T47D (cell line): ENCODE measurements around the gene KANK2.

Experiments used
- DNase-seq, 2 experiments: peaks; one replicate each; pipeline versions ENCODE4 v3.0.0 to v3.0.0-alpha.2; 2011 to 2012; ENCODE audit warnings: low read depth in 1 of 2, low spot score in 1 of 2
- JUND ChIP-seq: IDR thresholded peaks from 2 replicates; pipeline ENCODE4 v1.6.1; 2012; ENCODE audit warnings: low read depth
- in situ Hi-C: cut with HindIII; loops from 2 replicates; pipeline ENCODE4 v1.10.0; 2016; ENCODE audit warnings: low sequenced_read_pairs, low pct_unique_long_range_greater_than_20kb

The KANK2 gene

DNA sequence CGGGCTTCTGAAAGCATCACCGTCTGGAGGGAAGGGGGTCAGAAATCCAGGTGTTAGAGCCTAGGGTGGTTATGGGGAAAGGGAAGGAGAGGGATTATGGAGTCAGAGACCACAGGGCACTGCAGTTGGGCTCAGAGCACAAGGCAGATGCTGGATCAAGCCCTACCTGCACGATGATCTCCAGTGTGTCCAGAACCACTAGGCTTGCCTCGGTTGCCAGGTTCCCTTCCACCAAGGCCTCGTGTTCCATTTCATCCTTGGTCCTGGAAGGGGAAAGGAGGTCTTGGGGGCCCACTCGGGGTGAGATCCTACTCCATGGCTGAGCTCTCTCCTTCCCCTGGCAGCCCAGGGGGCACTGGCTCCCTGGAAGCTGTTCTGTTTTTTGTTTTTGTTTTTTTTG lies 17.0 kb upstream of the KANK2 start:
- DNase-seq = no peak
- TF ChIP-seq JUND = no peak
- in situ Hi-C loops = no loop called here

DNA sequence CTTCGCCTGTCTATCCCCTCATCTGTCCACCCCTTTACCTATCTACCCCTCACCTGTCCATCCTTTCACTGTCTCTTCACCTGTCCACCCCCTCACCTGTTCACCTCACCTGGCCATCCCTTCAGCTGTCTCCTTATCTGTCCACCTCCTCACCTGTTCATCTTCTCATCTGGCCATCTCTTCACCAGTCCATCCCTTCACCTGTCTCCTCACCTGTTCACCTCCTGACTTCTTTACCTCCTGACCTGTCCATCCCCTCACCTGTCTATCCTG lies 13.2 kb upstream of the KANK2 start:
- in situ Hi-C loops = no loop called here
- no peak for DNase-seq
- no peak for TF ChIP-seq JUND

DNA sequence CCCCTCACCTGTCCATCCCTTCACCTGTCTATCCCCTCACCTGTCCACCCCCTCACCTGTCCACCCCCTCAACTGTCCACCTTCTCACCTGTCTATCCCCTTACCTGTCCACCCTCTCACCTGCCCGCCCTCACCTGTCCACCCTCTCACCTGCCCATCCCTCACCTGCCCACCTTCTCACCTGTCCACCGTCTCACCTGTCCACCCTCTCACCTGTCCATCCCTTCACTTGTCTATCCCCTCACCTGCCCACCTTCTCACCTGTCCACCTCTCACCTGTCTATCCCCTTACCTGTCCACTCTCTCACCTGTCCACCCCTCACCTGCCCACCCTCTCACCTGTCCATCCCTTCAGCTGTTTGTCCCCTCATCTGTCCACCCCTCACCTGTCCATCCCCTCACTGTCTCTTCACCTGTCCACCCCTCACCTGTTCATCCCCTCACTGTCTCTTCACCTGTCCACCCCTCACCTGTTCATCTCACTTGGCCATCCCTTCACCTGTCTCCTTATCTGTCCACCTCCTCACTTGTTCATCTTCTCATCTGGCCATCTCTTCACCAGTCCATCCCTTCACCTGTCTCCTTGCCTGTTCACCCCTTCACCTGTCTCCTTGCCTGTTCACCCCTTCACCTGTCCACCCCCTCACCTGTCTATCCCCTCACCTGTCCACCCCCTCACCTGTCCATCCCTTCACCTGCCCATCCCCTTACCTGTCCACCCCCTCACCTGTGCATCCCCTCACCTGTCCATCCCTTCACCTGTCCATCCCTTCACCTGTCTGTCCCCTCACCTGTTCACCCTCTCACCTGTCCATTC lies 12.7 kb upstream of the KANK2 start:
- no peak for DNase-seq
- TF ChIP-seq JUND = no peak
- in situ Hi-C loops = no loop called here

DNA sequence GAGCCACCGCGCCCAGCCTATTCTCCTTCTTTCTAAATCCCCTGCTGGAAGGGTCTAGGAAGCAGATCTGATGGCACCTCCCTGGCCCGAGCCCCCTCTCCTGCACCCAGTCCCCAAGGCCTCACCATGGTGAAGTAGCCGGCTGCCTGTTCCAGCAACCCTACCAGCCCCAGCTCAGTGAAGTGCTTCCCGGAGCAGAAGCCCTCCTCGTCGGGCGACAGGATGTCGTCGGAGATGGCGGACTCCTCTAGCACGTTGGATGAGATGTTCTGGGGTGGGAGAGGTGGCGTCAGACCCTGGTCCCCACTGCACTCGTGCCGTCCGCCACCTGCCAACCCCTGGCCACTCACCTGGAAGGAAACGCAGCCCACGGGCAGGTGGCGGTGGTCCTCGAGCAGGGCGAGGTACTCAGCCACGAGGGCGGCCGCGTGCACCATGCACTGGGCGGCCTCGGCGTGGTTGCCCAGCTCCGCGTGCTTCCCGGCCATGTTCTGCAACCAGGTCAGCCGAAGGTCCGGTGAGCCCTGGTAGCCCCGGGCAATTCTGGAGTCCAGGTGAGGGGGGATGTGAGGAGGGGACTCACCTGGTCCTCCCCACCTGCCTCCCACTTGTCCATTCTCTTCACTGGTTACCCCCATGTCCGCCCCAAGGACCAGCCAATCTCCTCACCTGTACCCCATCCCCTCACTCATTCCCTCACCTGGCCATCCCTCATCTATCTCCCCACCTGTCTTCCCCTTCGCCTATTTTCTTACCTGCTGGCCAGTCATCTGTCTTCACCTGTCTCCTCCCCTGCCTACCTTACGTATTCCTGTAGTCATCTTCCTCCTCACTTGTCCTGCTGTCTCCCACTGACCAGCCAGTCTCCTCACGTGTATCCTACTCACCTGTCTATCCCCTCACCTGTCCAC lies 11.5 kb upstream of the KANK2 start:
- TF ChIP-seq JUND = no peak
- DNase-seq = no peak
- in situ Hi-C loops = no loop called here

DNA sequence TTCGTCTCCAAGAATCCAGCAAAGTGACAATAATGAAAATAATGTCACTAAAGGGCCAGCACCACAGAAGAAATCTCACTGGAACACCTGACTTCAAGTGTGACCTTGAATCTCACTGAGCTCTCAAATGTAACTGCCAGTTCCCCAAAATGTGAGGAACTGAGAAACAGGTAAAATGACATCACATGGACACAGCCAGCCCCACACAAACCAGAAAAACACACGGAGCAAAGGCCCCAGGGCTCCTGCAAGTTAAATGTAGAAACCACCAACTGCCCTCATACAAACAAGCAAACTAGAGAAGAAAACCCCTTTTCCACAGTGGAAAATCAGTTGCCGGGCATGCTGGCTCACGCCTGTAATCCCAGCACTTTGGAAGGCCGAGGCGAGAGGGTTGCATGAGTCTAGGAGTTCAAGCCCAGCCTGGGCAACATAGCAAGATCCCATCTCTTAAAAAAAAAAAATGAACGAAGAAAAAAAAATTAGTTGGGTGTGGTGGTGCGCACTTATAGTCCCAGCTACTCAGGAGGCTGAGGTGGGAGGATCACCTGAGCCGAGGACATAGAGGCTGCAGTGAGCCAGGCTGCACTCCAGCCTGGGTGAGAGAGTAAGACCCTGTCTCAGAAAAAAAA lies 8.7 kb upstream of the KANK2 start:
- in situ Hi-C loops = no loop called here
- TF ChIP-seq JUND = no peak
- DNase-seq = no peak

DNA sequence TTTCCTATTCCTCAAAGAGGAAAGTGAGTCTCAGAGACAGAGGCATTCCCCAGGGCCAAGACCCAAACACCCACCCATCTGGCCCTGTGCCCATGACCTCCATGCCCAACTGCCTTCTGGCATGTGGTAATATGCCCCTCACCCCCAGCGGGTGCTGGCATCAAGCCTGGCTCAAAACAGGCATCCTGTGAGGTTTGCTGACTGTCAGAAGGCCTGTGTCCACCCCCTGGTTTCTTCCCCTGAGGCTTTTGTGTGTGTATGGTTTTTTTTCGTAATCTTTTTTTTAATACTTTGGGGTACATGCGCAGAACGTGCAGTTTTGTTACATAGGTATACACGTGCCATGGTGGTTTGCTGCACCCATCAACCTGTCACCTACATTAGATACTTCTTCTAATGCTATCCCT lies 7.6 kb upstream of the KANK2 start:
- in situ Hi-C loops = no loop called here
- no peak for DNase-seq
- no peak for TF ChIP-seq JUND

DNA sequence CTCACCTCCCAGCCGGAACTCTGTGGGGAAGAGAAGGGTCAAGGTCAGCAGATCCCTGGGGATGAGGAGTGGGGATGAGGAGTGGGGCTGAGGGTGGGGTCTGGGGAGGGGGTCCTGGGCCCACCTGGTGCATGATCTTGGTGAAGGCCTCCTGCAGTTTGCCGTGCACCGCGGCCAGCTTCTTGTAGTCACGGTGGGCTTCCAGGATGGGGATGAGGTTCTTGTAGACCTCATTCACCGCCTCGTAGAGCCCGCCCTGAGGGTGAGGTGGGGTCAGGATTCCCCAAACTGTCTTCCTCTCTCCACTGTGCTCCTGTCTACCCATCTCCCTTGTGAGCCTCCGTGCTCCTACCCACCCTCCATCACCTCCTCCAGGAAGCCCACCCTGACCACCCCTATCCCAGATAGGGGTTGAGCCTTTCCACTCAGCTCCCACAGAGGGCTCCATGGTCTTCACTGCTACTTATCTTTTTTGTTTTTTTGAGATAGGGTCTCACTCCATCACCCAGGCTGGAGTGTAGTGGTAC lies 6.8 kb upstream of the KANK2 start:
- in situ Hi-C loops = no loop called here
- DNase-seq = no peak
- TF ChIP-seq JUND = no peak

DNA sequence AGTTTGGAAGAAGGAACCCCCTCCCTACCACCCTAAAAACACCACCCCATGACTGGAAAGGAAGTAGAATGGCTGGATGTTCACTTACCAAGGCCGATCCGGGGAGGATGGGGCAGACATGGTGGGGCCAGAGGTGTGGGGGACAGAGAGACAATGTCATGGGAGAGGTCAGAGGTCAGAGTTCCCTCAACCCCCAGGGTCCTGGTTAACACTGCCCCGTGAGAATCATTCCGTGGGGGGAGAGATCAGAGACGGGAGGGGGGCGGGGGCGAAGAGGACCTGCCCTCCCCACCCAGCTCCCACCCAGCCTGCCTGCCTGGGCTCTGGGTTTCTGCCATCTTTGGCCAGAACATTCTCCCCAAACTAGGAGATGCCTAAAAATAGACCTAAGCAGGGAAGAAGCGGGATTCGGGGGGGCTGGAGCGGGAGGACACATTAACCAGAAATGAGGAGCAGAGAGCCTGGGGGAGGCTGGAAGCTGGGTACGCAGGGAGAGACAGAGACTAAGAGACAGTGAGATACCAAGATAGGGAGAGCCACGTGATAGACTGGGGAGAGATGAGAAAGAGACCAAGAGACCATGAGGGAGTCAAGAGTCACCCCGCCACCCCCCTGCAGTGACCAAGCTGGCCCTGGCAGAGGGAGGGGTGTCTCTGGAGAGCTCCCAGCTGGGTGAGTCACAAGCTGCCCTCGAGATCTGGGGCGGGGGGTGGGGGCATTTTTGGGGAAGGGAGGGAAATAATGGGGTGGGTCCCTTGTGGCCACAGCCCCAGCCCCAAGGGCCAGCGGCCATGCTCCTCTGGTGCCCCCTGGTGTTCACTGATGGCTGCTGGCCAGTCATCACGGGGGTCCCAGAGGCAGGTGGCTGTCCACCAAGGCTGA lies 6.1 kb upstream of the KANK2 start:
- in situ Hi-C loops = no loop called here
- no peak for DNase-seq
- TF ChIP-seq JUND = no peak

DNA sequence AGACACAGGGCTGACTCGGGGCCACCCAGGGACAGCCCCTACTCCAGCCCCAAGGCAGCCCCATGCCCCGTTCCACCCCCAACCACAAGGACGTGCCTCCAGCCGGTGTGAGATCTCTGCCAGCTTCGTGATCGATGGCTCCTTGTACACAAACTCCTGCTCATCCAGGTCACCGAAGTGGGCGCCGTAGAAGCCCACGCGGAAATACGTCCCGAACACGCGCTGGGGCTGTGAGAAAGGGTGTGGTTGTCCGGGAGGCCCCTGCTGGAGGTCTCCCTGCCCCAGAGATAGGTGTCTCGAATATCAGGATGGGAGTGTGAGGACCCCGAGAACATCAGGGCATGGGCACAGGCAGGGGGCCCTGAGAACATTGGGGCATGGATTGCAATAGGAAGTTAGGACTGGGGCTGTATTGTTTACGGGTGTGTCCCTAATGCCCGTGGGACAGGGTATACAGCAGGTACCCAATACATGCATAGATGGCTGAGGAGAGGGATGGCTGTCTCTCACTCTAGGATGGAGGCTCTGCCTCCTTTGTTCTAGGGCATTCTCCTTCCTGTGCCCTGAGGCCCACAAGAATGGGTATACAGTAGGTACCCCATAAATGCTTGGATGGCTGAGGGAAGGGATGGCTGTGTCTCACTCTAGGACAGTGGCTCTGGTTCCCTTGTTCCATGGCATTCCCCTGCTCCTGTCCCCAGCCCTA lies 5.3 kb upstream of the KANK2 start:
- no peak for TF ChIP-seq JUND
- in situ Hi-C loops = no loop called here
- no peak for DNase-seq

DNA sequence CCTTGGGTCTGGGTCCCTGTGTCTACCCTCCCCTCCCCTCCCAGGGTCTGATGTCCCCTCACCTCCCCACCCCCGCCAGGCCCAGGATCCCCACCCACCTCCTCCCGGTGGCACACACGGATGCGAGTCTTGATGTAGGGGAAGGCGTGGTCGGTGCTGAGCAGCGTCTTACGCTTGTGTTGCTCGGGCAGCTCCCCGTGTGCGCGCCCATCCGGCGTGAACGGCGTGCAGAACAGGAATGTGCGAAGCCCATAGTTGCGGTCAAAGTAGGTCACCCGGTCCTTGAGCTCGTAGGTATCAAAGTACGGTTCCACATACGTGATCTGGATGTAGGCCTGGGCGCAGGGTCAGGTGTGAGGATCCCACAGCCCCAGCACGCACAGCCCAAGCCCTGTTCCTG lies 4.4 kb upstream of the KANK2 start:
- in situ Hi-C loops = no loop called here
- no peak for DNase-seq
- TF ChIP-seq JUND = no peak

DNA sequence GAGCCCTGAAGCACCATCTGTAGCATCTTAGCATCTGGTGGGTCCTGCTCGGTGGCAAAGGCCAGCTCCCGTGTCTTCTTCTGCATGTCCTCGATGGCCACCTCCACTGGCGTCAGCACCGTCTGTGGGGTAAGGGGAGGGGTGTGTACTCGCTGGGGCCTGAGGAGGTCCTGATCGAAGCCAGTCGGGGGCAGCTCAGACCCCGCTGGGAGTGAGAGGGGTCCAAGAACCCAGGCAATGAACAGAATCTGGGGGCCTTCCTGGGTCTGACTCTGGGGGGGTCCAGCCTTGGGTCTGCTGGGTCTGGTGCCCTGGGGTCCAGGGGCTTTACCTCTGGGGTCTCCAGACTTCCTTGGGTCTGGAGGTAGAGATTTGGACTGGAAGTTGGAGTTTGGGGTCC lies 3.6 kb upstream of the KANK2 start:
- DNase-seq = no peak
- in situ Hi-C loops = no loop called here
- no peak for TF ChIP-seq JUND

DNA sequence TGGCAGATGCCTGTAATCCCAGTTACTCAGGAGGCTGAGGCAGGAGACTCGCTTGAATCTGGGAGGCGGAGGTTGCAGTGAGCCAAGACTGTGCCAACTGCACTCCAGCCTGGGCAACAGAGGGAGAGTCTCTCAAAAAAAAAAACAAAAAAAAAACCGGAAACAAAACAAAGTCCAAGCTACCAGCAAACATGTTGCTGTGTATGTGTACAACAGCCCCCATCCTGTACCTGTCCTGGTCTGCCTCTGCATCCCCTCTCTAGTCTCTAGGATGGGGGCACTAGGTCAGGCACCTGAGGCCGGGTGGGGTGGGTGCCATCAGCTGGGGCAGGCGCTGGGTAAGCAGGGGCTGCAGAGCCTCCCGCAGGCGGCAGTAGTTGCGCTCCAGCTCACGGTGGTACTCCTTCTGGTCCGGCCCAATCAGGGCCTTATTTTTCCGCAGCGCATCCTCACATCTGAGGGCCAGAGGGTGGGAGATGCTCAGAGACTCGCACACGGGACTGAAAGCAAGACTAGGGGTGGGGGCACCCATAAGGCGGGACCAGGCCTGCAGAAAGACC lies 2.8 kb upstream of the KANK2 start:
- DNase-seq = no peak
- no peak for TF ChIP-seq JUND
- in situ Hi-C loops = no loop called here
